Spleen (tissue), 7 donors: ENCODE results near the gene ARNT2.

ENCODE experiments used
- CTCF ChIP-seq, 11 experiments: fragments of 200-600 bp in 7 of 11; fragments of 450-650 bp in 4 of 11; sonication (generic) in 4 of 11; IDR thresholded peaks in 8 of 11; conservative IDR thresholded peaks in 3 of 11; 1 replicate in 7 of 11; 2 replicates in 4 of 11; pipeline versions ENCODE4 v1.4.0 to v1.8.0; 2016 to 2021; ENCODE audit warnings: antibody characterized with exemption in 11 of 11, inconsistent platforms in 4 of 11, mild to moderate bottlenecking in 1 of 11
- POLR2A ChIP-seq, 3 donors: fragments of 450-650 bp; IDR thresholded peaks; one replicate each; pipeline ENCODE4 v1.5.1; 2017; ENCODE audit warnings: antibody characterized with exemption in 3 of 3, mild to moderate bottlenecking in 1 of 3
- donor health status: DM: no; HTN: no; CAD: no; lungs with moderate emphysema.
- donor health status: DM: no; HTN: no; CAD: no.
- donor health status: DM: no; HTN: no; CAD: no.

GRCh38 chr15:80490431-80490990 is 86.3 kb downstream of the ARNT2 start:
- TF ChIP-seq CTCF (IDR thresholded peaks at IDR 0.05 in 8 of 11, conservative IDR thresholded peaks at IDR 0.05 in 3 of 11) (no peak), POLR2A (IDR thresholded peaks at IDR 0.05) (no peak)
